GM21381 (cell line): ENCODE data around the gene PMM1.
"Not testable (repeated sequence)": the region's sequence is repeated elsewhere in the genome, so short reads cannot be mapped to it uniquely, and the experiment has no call there.

Experiments used
- ATAC-seq: cut with Tn5 transposase; IDR thresholded peaks from one replicate; pipeline ENCODE4 v1.9.1; 2021; ENCODE audit warnings: mild to moderate bottlenecking, moderate library complexity; ENCODE audit not compliant: unreplicated experiment

The PMM1 gene

GRCh38 chr22:41597635-41597953, 8.0 kb upstream of the PMM1 start:
- ATAC-seq, result no peak

DNA sequence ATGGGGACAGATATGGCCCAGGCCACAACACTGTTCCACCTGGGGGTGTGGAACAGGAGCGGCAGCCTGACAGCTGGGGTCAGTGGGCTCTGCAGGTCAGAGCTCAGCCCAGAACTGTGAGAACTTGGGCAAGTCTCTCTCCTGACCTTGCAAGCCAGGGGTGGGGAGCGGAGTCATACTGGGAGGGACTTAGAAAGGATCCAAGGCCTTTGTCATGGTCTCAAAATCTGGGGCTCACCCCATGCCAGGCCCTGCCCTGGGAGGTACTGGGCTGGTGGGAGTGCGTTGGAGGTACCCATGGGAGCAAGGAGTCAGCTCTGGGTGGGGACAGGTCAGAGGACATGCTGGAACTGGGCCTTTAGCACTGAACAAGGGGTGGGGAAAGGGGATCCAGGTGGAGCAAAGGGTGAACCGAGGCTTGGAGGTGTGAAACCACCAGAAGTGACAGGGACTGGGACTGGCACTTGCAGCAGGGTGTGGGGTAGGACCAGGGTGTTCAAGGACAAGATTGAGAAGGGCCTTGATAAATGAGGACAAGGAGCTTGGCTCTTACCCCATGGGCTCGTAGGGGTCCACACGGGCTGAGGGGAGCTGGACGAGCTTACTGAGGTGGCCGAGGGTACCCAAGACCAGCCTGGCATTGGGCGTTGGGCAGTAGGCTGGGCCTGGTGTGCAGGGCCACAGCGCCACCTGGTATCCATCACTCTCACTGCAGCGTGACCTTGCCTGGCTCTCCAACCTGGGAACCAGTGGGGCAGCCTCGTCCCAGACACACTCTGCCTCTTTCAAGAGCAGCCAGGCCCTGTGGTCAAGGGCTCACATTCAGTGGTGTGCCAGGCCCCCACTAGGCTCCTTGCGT, 7.4 kb upstream of the PMM1 start:
- ATAC-seq, result no peak

DNA sequence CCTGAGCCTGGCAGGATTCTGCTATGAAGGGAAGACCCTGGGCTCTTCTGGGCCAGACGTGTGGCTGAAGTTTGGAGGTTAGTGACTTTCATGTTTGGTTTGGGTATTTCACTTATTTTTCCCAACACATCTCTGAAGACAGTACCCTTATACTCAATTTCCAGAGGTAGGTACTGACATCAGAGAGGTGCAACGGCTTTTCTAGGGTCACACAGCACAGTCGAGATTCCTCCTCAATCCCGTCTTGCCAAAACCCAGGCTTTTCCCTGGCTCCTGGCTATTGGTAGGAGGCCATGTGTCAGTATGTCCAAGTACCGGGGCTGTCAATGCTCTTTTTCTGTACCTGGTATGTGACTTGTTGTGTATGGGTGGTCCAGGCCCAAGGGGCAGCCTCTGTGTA, 6.1 kb upstream of the PMM1 start:
- ATAC-seq, result no peak

GRCh38 chr22:41593336-41593960, 3.8 kb upstream of the PMM1 start:
- ATAC-seq, result not testable (repeated sequence)

GRCh38 chr22:41587347-41587723, 2.3 kb downstream of the PMM1 start:
- ATAC-seq, result no peak

DNA sequence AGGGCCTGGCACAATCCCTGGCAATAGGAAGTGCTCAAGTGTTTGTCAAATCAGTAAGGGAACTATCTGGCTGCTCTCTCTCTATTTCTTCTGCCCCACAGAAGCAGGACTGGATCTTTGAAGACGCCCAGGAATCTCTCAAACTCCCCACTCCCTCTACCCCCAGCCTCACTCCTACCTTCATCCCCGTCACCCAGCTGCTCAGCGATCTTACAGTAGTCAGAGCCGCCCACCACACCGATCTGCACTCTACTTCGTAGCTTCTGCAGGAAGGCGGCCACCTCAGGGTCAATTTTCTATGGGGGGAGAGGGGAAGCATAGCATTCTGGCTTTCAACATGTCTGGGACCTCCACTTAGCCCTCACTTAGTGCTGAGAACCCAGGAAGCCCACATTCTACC, 3.7 kb downstream of the PMM1 start:
- ATAC-seq, result no peak

DNA sequence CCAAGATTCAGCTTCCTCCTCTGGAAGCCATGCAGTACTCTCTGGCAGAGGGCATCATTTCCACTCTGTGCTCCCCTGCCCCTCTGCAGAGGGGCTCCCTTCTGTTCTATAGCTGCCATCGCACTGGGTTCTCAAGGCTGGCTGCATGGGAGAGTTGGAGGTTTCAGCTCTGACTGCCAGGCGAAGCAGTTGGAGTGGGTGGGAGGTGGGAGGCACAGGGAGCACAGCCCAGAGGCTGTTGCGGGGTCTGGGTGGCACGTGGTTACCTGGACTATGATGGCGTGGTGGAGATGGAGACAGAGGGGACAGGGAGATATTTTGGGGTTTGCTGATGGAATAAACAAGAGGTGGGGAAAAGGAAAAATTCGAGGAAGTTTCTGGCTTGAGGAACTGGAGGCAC, 4.8 kb downstream of the PMM1 start:
- no peak for ATAC-seq

DNA sequence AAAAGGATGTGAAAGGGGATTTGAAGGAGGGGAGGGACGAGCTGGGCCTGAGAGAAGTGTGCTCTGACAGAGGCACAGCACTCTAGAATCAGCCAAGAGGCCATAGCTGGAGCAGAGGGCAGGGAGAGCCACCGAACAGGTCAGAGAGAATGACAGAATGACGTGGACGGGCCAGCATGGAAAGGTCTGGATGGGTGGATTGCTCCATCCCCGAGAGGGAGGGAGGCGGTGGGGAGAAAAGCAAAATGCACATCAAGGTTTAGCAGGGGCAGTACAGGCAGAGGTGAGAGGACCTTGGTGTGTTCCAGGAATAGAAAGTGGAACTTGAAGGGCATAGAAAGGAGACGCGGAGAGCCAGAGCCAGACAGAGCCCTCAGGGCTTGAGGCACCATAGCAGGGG, 6.9 kb downstream of the PMM1 start:
- no peak for ATAC-seq

- no peak for ATAC-seq
These were observed 9.7 kb downstream of the PMM1 start for GRCh38 chr22:41579997-41580355.

DNA sequence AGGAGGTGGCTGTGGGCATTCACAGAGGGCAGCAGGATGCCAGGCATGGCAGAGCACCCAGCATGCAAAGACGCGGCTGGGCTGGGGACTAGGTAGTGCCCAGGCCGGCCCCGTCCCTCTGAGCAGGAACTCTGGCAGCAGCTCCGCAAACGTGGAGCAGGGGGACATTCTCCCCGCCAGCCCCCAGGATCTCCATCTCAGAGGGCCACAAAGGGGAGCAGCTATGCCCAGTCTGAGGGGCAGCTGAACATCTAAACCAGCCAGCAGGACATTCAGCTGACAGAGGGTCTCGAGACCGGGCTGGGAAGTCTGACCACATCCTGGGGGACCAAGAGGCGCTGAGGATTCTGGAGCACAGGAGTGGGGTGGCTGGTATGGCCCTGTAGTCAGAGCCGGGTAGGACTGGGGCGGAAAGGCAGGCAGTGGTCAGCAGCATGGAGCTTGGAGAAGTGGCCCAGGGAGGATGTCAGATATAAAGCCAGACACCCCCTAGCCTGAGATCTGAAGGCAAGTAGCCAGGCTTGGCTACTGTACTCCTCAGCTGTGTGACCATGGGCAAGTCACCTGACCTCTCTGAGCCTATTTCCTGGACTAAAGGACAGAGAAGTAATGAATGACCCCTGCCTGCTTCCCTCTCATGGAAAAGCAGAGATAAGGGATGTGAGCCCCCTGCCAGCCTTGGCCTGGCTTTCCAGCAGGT, 10.2 kb downstream of the PMM1 start:
- ATAC-seq, result no peak

GRCh38 chr22:41578818-41579217, 10.8 kb downstream of the PMM1 start:
- no peak for ATAC-seq

DNA sequence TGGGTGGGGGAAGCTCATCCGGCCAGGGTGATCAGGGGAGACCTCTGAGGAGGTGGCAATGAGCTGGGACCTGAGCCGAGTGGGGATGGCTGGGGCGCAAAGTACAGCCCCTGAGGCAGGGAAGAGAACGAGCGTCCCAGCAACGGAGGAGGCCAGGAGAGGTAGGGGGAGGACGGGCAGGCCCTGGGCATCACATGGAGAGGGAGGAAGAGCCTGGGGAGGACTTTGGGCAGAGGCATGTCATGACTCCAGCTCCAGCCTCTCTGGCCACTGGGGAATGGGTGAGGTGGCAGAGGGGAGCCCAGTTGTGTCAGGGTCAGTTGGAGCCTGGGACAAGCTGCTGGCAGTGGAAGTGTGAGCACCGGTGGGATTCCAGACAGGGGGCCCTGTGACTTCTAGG, 11.5 kb downstream of the PMM1 start:
- no peak for ATAC-seq

GRCh38 chr22:41576877-41577276, 12.8 kb downstream of the PMM1 start:
- ATAC-seq, result no peak

DNA sequence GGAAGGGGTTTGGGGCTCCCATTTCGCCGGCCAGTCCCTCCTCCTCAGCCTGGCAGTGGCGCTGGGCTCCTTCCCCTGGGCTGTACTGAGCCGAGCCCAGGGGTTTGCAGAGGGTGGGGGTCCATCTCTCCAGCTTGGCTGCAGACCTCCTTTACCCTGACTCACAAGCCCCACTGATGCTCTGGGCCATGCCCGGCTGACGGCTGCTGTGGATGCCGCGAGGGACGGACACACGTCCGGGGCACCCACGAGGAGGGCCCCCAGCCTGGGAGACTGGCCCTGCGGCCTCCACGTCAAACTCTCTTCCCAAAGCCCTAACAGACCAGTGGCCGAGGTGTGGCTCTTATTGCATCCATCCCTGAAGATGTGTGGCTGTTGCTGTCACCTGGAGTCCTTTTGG, 14.1 kb downstream of the PMM1 start:
- no peak for ATAC-seq

GRCh38 chr22:41574847-41575381, 14.7 kb downstream of the PMM1 start:
- ATAC-seq, result no peak

DNA sequence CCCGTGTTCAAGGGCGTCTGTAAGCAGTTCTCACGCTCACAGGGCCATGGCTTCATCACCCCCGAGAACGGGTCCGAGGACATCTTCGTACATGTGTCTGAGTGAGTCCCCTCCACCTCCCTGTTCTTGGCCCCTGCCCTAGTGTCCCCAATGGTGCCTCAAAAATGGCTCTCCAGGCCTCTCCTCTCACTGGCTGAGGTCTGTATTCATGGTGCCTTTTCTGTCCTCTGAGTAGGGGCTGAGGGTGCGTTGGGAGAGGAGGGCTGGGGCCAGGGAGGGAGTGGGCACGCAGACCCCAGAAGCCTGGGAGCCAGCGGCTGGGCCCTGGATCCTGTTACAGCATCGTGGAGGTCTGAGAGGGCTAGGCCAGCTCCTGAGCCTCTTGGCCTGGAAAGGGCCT, 16.0 kb downstream of the PMM1 start:
- ATAC-seq, result no peak

DNA sequence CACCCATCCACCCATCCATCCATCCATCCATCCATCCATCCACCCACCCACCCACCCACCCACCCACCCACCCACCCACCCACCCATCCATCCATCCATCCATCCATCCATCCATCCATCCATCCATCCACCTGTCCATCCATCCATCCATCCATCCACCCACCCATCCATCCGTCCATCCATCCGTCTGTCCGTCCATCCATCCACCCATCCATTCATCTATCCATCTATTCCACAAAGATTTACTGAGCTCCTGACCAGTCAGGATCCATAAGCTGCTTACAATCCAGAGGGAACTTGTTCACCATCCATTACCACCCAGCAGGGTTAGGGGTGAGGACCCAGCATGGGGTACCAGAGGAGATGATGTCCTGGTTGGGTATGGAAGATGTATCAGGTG, 17.3 kb downstream of the PMM1 start:
- ATAC-seq, result not testable (repeated sequence)

- no peak for ATAC-seq
These were observed 17.9 kb downstream of the PMM1 start for GRCh38 chr22:41571786-41572185.

DNA sequence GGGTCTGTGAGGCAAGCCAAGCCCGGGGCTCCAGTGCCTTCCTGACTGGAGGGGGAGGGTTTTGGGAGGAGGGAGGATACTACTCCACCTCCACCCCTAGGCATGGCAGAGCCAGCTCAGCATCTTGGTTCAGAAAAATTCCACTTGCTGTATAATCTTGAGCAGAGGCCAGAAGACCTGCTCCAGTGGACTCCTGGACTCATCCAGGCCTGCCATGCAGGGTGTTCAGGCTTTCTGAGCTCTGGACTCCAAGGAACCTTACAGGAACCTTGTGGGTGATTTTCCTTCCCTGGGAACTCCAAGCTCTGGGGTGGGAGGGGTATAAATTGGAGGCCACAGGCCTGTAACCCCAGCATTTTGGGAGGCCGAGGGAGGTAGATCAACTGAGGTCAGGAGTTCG, 19.4 kb downstream of the PMM1 start:
- ATAC-seq, result no peak

DNA sequence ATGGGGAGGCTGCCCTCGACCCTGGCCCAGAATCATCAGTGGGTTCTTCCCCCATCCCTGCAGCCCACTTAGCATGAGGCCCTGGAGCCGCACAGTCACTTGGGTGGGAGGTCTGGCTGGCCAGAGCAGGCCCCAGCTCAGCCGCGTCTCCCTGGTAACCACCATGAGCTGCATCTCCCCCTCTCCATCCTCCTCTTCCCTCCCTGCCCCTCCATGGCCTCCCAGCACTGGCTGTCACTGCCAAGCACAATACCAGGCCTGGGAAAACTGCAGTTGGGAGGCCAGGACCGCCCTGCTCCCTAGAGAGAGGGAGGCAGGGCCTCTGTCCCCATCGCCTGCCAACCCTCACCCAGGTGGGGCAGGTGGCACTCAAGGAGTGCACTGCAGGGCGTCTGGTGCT, 20.8 kb downstream of the PMM1 start:
- ATAC-seq, result no peak

DNA sequence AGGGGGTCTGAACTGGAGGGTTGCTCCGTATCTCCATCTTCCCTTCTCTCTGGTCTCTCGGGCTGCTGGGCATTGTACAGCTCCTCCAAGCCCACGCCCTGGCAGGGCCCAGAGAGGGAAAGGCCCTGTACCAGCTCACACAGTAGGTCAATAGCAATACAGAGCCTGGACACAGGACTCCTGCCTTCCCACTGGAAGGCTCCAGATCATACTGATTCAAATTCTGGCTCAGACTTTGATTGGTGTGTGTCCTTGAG, 22.2 kb downstream of the PMM1 start:
- ATAC-seq, result no peak

DNA sequence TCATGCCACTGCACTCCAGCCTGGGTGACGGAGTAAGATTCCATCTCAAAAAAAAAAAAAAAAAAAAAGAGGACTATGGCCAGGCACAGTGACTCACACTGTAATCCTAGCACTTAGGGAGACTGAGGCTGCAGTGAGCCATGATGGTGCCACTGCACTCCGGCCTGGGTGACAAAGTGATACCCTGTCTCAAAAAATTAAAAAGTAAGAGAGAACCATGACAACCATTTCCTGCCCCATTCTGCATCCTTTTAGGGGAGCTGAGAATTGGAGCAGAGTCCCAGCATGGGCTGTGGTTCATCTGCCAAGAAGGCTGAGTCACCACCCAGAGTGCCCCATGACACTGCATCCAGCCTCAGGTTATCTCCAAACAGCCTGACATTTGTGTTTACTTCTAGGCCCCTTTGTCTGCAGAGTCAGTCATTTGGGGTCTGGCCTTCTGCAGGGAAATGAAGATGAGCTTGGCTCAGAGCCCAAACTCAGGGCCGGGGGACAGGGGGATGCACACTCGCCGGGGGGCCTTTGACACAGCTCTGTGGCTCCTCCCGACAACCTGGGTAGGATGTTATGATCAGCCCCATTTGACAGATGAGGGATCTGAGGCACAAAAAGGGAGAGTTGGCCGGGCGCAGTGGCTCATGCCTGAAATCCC, 24.1 kb downstream of the PMM1 start:
- no peak for ATAC-seq
